AG20443 (cell line): ENCODE measurements around the gene TNIP1.
A peak's percentile ranks its signal among the peaks of the same experiment; 100 is the strongest.

Source experiments
- DNase-seq: peaks from one replicate; pipeline ENCODE4 v3.0.0; 2012; ENCODE audit warnings: low spot score, mixed read lengths

Gene TNIP1, protein sequence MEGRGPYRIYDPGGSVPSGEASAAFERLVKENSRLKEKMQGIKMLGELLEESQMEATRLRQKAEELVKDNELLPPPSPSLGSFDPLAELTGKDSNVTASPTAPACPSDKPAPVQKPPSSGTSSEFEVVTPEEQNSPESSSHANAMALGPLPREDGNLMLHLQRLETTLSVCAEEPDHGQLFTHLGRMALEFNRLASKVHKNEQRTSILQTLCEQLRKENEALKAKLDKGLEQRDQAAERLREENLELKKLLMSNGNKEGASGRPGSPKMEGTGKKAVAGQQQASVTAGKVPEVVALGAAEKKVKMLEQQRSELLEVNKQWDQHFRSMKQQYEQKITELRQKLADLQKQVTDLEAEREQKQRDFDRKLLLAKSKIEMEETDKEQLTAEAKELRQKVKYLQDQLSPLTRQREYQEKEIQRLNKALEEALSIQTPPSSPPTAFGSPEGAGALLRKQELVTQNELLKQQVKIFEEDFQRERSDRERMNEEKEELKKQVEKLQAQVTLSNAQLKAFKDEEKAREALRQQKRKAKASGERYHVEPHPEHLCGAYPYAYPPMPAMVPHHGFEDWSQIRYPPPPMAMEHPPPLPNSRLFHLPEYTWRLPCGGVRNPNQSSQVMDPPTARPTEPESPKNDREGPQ

DNA sequence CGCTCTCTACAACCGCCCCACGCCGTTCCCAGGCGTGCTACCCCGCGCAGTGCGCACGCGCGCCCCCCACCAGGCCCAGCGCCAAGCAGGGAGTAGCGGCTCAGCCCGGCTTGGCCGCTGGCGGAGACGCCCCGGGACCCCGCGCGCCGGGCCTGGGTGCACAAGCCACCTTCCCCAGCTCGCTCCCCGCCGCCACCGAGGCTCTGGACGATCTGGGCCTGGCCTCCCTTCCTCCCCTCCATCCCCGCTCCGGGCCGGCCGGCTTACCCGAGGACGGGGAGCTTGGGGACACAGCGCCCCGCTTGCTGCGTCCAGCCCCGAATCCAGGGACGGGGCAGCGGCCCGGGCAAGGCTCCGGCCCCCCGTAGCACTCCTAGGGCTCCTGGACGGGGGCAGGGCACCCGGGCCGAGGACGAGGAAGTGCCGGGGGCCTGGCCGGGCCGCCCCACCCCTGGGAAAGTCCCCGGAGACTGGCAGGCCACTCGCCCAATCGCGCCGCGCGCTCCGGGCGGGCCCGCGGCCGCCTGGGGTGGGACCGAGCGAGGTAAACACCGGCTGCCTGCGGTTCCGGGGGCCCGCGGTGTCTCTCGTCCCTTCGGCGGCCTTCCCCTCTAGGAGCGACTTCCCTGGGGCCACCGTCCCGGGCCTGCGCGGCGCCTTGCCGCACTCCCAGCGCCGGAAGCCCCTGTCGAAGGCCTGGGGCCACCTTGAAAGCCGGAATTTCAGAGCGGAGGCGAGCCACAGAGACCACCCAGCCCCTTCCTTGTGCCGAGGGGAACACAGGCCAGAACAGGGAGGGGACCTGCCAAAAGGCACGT lies at the start of gene TNIP1:
Gene TNIP1, minus strand, starts transcription at position 422 of the 818 bp plus-strand sequence. CDS start 15,939 bp downstream, outside the sequence.
- peak; percentile 98 for DNase-seq

DNA sequence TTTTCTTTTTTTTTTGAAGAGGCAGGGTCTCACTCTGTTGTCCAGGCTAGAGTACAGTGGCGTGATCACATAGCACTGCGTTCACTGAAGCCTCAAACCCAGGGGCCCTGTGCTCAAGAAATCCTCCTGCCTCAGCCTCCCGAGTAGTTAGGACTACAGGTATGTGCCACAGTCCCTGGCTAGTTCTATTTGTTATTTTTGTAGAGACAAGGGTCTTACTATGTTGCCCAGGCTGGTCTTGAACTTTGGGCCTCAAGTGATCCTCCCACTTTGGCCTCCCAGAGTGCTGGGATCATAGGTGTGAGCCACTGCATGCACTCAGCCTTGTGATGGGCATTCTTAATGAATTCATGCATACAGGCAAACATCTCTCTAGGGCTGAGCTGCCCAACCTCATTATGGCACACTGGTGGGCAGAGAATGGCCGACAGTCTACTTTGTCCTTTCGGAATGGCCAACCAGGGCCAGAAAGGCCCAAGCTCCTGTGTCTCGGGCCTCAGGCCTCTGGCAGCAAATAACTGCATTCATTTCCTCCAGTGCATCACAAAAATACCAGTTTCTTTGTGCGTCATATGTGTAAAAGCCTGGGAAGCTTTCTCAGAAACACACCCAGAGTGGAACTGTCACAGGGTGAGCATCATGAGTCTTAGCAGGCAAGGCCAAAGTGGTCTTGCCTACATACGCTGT lies 49.5 kb upstream of the TNIP1 start:
- DNase-seq: no peak

DNA sequence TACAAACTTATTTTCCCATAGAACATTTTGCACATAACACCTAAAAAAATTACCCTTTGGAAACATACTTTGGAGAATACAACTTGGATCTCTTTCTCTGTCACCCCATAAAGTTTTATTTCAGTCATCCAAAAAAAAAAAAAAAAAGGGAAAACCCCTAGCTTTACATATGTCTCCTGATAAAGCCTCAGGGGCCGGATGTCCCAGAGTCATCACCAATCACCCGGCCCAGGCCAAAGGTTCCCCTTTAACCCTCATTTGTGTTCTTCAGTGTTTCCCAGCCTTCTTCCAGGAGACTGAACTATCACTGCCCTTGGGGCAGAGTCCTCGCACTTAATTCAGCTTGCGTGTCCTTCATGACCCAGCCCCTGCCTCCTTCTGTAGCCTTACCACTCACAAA lies 48.0 kb upstream of the TNIP1 start:
- DNase-seq: no peak

DNA sequence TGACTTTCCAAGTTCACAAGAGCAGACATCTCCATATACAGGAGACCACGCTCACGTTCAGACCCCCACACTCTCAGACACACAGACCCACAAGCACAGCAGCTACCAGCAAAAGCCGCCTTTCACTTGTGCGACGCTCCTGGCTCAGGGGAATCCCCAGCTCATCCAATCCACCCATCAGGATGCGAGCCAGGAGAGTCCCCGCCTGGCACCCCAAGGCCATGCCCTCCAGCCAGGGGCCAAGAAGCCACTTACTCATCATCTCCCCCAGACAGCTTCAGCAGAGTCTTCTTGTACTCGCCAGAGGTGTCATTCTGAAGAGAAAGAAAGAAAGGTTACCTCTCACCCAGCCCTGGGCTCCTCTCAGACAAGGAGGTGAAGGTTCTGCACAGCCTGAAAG lies 47.1 kb upstream of the TNIP1 start:
- DNase-seq: no peak

DNA sequence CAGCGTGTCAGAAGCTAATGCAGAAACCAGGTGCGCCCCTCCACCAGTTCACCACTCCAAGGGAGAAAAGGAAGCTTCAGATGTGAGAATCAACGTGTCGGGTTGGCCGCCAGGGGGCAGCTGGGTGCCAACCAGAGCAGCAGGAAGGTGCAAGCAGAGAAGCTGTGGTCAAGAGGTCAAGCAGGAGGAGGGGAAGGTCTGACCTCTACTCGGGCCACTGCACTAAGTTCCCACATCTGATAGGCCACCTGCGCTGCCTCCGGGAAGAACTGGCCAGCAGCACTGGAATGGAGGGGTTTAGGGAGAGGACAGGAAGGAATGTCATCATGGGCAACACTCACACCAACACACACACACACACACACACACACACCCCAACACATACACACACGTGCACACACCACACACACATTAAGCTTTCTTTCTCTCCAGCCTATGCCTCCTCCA lies 45.4 kb upstream of the TNIP1 start:
- DNase-seq: peak; percentile 79

DNA sequence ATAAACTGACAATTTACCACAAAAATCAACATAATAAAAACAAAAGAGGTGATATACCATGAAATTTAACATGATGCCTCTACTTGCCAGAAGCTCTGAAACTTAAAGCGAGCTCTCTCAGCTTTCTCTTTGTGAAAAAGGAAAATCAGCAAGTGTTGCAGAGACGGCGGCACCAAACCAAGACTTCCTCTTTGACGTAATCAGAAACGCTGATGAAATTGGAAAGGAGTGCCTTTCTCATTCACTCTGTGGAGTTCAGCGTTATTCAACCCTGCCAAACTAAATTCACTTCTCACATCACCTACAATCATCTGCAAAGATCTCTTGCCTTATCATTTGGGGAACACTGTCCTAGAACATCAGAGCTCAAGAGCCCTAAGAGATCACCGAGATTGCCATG lies 44.6 kb upstream of the TNIP1 start:
- DNase-seq: no peak

DNA sequence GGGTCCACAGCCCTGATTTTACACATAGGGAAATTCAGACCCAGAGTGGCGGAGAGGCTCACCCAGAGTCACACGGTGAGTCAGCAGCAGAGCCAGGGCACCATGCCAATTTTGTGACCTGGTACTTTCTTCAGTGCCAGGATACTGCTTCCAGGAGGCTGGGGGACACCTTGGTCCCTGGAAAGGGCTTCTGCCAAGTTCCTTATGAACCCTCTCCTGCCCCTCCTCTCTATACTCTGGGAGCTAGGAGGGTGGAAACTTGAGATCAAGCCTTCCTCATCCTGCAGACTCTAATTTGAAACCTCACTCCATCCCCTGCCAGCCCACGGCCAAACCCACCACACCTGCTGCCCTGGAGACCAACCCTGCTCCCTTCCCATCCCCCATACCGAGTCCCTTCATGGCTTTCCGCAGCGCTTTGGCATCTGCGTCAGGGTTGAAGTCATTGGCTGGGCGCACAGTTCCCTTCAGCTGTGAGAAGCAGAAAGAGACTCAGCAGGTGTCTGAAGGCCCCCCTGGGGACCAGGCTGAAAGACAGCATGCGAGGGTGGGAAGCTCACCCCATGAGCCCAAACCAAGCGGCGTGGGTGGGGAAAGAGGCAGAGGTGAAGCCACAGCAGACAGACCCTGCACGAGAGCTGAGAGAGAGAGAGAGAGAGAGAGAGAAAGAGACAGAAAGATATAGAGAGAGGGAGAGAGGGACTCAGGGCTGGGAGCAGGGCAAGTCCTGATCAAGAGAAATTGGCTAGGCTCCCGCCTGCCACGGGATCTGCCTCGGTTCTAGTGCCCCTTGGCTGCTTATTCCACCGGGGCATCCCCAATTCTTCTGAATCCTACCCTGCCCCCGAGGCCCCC lies 43.3 kb upstream of the TNIP1 start:
- peak; percentile 27 for DNase-seq

DNA sequence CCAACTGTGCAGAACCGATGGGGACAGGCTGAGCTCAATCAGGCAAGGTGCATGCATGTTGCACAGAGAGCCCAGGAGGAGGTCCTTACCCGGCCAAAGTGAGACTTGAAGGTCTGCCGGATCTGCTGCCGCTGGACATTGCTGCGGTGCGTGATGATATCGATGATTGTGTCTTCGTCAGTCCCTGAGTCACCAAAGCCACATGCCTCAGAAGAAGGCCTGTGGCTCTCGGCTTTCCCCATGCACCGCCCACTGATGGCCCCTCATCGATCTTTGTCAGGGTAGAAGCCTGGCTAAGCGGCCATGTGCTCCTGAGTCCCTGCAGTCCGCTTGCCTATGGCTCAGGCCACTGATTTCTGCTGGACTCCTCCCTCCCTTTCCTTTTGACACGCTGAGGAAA lies 42.0 kb upstream of the TNIP1 start:
- no peak for DNase-seq

DNA sequence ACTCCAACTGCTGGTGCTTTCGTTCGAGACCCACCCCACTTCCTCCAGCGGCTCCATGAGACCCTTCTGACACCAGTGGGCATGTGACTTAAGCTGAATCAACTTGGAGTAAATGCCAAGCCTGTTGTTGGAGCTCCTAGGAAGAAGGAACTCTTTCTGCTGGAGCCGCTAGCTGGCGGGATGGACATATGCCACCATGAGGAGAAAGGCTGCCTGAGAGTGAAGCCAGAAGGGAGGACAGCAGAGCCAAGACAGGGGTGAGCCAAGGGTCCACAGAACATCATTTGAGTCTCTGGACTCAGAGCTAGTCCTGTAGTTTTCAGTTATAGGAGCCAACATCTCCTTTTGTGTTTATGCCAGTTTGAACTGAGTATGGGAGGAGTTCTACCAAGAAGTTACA lies 40.8 kb upstream of the TNIP1 start:
- DNase-seq: no peak

DNA sequence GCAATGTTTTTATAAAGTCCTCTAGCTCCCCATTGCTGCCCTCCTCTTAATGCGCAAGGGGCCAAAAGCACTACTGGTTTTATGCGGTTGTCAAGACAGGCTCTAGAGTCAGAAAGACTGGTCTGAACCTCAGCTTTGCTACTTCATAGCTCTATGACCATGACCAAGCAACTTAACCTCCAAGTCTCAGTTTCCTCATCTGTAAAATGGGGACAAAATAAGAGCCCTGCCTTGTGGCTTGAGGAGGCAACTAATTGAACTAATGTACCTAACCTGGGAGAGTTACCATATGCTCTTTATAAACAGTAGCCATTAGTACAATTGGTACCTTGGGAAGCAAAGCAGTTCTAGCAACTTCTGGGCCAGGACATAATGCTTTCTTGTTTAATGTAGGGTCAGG lies 40.3 kb upstream of the TNIP1 start:
- no peak for DNase-seq

DNA sequence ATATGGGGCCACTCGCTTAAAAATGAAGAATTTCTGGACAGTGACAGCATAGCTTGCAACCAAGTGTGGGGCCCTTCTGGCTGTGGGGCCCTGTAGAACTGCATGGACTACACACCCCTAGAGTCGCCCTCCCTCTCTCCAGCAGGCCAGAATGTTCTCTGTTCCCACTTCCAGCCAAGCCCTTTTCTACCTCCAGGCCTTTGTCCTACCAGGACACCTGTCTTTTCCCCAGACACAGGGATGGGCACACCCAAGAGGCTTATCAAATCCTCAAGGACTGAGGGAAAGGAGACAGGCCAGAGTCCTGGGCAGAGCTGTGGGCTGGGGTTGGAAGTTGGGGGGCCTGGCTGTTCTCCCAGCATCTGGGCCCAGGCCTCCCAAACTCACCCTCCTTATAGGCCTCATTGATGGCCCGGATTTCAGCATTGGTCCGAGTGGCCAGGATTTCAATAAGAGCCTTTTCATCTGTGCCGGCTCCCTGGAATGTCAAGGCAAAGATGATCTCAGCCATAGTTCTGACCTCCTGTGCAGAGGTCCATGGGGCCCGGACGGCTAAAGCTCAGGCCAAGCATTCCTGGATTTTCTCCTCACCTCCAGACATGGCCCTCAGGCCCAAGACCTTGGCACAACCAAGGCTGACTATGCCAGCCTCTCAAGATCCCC lies 38.2 kb upstream of the TNIP1 start:
- DNase-seq: no peak

DNA sequence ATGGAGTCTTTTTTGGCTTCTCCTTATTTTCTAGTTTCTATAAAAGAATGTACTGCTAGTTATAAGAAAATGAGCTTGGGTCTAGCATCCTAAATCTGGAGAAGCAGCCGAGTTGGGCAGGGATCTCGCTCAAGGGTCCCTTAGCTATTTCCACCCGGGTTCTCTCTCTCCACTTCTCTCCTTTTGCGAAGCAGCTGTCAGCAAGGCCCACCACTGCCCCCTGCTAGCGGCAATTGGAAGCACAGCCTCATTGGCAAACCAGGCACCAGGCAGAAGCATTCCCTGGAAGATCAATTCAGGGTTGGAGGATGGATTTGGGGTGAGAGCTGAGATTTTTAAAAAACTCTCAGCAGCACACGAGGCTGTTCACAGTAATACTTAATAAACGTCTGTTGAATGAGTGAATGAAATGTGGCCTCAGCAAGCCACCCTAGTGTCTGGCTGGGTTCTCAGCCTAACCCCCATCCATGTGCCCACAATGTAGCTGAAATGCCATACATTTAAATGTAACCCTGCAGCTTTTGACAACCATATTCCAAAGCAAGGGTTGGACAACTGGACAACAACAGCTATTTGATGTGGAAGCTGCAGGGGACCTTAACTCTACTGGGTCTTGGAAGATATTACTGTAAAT lies 34.6 kb upstream of the TNIP1 start:
- DNase-seq: peak; percentile 86

DNA sequence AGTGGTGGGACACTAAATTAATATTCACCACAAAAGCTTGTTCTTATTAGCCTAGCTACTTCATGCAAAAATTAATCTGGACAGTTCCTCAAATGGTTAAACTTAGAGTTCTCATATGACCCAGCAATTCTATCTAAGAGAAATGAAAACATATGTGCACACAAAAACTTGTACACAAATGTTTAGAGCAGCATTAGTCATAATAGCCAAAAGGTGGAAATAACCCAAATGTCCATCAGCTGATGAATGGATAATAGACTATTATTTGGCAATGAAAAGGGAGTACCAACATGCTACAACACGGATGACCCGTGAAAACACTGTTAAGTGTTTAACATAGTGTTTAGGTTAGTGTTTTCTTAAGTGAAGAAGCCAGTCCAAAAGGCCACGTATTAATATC lies 32.8 kb upstream of the TNIP1 start:
- DNase-seq: no peak

DNA sequence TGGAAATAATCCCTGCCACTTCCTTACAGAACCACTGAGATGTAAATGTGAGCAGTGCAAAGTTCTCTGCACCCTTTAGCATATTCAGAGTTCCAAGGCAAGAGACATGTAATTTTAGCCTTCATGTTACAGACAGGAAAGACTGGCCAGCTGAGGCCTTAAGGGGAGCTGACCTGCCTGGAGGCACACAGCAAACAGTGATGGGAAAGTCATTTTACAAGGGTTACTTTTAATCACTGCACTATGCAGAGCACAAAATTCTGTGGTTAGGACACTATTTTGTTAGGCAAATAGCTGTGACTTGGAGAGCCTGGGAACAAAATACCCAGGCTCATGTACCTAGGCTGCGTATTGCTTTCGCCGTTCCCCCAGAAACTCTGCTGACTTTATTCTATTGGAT lies 30.2 kb upstream of the TNIP1 start:
- DNase-seq: no peak

DNA sequence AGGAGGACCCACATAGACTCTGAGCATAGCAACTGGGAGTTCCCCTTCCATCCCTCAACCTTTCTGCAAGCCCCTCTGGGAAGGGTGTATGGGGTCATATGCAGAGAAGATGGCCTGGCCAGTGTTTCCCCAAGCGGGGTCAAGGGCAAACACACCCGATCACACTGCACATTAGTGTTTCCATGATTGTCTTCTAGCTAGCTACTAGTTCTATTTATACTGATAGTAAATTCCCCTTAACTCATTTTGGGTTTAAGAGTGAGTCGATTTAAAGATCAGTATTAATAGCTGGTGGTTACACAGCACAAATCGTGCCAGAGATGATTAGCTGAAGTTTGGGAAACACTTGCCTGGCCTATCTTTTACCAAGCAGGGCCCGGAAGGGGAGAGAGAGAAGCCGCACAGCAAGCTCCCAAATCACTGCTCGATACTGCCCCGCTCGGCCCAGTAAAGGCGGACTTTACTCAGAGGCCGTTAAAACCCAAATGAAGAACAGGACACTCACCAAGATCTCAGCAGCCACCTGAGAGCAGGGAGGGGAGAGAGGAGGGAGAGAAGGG lies 29.4 kb upstream of the TNIP1 start:
- no peak for DNase-seq

DNA sequence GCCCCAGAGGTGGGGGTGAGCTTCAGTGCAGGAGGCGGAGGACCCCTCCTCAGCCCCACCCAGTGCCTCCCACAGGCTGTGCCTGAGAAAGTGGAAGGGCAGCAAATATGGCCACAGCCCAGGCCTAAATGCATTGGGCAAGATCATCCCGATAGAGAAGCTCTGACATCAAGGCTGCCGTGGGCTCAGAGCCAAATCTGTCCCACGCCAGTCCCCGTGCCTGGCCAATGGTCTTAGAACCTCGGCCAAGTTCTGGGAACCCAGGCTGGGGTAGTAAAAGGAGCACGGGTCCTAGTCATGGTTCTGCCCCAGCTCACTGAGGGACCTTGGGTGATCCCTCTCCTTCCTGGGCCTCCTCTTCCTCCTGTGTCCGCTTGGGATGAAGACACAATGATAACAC lies 27.7 kb upstream of the TNIP1 start:
- DNase-seq: no peak

DNA sequence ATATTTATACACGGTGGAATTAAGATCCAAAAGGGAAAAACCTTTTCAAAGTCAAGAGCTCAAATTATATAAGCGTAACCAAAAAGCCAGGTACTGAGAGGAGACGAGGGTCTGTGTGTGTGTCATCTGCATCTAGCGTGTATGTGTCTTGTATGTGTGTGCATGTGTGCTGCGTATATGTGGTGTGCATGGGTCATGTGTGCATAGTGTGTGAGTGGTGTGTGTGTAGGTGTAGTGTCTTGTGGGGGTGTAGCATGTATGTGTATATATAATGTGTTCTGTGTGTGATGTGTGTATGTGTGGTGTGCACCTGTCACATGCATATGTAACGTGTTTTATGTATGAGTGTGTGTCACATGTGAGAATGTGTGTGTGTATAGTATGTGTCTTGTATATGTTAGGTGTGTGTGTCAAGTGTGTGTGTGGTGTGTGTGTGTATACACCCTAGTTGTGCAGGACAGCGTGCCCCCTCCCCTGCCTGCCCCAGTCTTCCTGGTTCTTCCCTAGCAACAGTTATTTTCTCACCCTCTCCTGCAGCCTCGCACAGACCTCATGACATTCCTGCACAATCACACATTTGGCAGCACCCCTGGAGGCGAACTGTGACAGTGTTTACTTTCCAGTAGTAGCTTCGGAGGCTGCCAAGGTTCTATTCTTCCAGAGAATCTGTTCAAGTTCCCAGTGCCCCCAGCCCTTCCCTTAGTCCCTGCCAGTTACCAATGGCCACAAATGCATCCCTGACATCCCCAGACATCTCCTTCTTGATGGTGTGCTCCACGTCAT lies 27.1 kb upstream of the TNIP1 start:
- peak; percentile 60 for DNase-seq

DNA sequence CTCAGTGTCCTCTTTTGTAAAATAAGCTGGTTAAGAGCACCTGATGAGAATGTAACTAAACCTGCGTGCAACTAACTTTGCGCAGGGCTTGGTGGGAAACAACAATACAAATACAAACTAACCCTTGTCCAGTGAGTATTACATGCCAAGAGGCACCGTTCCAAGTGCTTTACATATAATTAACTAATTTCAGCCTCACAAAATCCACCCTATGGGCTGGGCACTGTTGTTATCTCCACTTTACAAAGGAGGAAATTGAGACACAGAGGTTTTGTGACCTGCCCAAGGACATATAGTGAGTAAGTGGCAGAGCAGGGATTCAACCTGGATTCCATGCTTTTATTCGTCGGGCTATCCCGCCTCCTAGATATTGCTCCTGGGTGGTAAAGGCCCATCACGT lies 26.2 kb upstream of the TNIP1 start:
- no peak for DNase-seq

DNA sequence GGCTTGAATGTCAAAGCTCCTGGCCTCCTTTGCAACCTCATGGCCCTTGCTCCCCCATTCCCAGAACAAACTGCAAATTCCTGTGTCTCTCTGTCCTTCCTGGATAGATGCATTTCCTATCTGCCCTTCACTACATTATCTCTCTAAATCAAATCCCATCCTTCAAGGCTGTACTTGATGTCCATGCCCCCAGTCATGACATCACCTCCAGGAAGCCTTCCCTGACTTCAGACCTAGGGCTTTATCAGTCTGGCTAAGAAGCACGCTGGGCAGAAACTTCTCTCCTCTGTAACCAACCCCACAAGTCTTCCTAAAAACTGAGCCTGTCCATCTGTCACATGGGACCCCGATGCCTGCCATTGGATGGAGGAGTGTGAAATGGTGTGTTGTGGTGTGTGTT lies 25.7 kb upstream of the TNIP1 start:
- DNase-seq: no peak
